Measurements from ENCODE around the gene CHD5.

Gene CHD5

GRCh38 chr1:6202256-6202655, 22.1 kb upstream of the CHD5 start:
- no peak for DNase-seq (ENCODE audit: low read depth in 3 of 3)

GRCh38 chr1:6200188-6200809, 20.2 kb upstream of the CHD5 start:
- DNase-seq (ENCODE audit: low read depth in 3 of 3), result no peak

- peak; percentile 95 to 98 (median 97) for DNase-seq (ENCODE audit: low read depth in 3 of 3)
Observed at GRCh38 chr1:6199298-6200187, 19.4 kb upstream of the CHD5 start, which contains the start of gene RPL22. Gene RPL22 (minus strand): TSS chr1:6199595. CDS start chr1:6199573, 22 bp downstream.

- DNase-seq (ENCODE audit: low read depth in 3 of 3), result no peak
Observed at GRCh38 chr1:6198646-6199297, 18.7 kb upstream of the CHD5 start.

- DNase-seq (ENCODE audit: low read depth in 3 of 3), result no peak
Observed at GRCh38 chr1:6197746-6198427, 17.8 kb upstream of the CHD5 start.

- no peak for DNase-seq (ENCODE audit: low read depth in 3 of 3)
Observed at GRCh38 chr1:6191968-6192367, 11.8 kb upstream of the CHD5 start.

- no peak for DNase-seq (ENCODE audit: low read depth in 3 of 3)
Observed at GRCh38 chr1:6188466-6188865, 8.3 kb upstream of the CHD5 start.

- no peak for DNase-seq (ENCODE audit: low read depth in 3 of 3)
Observed at GRCh38 chr1:6185635-6186382, 5.7 kb upstream of the CHD5 start.

- no peak for DNase-seq (ENCODE audit: low read depth in 3 of 3)
Observed at GRCh38 chr1:6185151-6185550, 5.0 kb upstream of the CHD5 start.

GRCh38 chr1:6184083-6184783, 4.1 kb upstream of the CHD5 start:
- DNase-seq (ENCODE audit: low read depth in 3 of 3), result no peak

GRCh38 chr1:6183520-6183989, 3.4 kb upstream of the CHD5 start:
- DNase-seq (ENCODE audit: low read depth in 3 of 3), result no peak

GRCh38 chr1:6181347-6181770, 1.2 kb upstream of the CHD5 start:
- DNase-seq (ENCODE audit: low read depth in 3 of 3), result no peak

GRCh38 chr1:6180707-6181311, 688 bp upstream of the CHD5 start:
- no peak for DNase-seq (ENCODE audit: low read depth in 3 of 3)

- no peak for DNase-seq (ENCODE audit: low read depth in 3 of 3)
Observed at GRCh38 chr1:6179564-6180175, 451 bp downstream of the CHD5 start.

- no peak for DNase-seq (ENCODE audit: low read depth in 3 of 3)
Observed at GRCh38 chr1:6178751-6179563, 1.2 kb downstream of the CHD5 start.

GRCh38 chr1:6177681-6178380, 2.3 kb downstream of the CHD5 start:
- no peak for DNase-seq (ENCODE audit: low read depth in 3 of 3)

GRCh38 chr1:6176779-6177178, 3.3 kb downstream of the CHD5 start:
- no peak for DNase-seq (ENCODE audit: low read depth in 3 of 3)

- no peak for DNase-seq (ENCODE audit: low read depth in 3 of 3)
Observed at GRCh38 chr1:6175411-6175828, 4.7 kb downstream of the CHD5 start.
